Sigmoid colon (tissue), 4 donors: Measurements from ENCODE around the gene KAZN.

Experiments
- POLR2A ChIP-seq, 2 donors: fragments of 450-650 bp; IDR thresholded peaks; one replicate each; pipeline ENCODE4 v1.6.1; 2016; ENCODE audit warnings: antibody characterized with exemption in 2 of 2, mild to moderate bottlenecking in 2 of 2, moderate library complexity in 2 of 2
- POLR2AphosphoS5 ChIP-seq, 4 donors: sonication (generic); formaldehyde crosslinking; IDR thresholded peaks; one replicate each; pipeline ENCODE4 v1.6.1; 2017; ENCODE audit warnings: antibody characterized with exemption in 4 of 4
- TF ChIP-seq, protein P1 (sequence below), 4 experiments: fragments of 450-650 bp in 3 of 4; fragments of 200-600 bp in 1 of 4; IDR thresholded peaks; one replicate each; pipeline ENCODE4 v1.5.1; 2016 to 2019; ENCODE audit warnings: antibody characterized with exemption in 4 of 4, mild to moderate bottlenecking in 3 of 4, moderate library complexity in 2 of 4

- TF ChIP-seq, protein P1, sequence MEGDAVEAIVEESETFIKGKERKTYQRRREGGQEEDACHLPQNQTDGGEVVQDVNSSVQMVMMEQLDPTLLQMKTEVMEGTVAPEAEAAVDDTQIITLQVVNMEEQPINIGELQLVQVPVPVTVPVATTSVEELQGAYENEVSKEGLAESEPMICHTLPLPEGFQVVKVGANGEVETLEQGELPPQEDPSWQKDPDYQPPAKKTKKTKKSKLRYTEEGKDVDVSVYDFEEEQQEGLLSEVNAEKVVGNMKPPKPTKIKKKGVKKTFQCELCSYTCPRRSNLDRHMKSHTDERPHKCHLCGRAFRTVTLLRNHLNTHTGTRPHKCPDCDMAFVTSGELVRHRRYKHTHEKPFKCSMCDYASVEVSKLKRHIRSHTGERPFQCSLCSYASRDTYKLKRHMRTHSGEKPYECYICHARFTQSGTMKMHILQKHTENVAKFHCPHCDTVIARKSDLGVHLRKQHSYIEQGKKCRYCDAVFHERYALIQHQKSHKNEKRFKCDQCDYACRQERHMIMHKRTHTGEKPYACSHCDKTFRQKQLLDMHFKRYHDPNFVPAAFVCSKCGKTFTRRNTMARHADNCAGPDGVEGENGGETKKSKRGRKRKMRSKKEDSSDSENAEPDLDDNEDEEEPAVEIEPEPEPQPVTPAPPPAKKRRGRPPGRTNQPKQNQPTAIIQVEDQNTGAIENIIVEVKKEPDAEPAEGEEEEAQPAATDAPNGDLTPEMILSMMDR (IDR thresholded peaks at IDR 0.05): no peak
- TF ChIP-seq POLR2A (IDR thresholded peaks at IDR 0.05): no peak
- no peak for TF ChIP-seq POLR2AphosphoS5 (IDR thresholded peaks at IDR 0.05)
Observed at GRCh38 chr1:14775434-14775833, 176.9 kb downstream of the KAZN start.
